Stomach (tissue), 9 donors: ENCODE results near the gene DAPK2. TPM values are rescaled to one million over a fixed set of nuclear protein-coding genes. Genes with fewer than 3 reads are reported as not detected.

ENCODE experiments used
- DNase-seq, 2 donors: peaks; one replicate each; pipeline versions ENCODE4 v3.0.0 to v3.0.0-alpha.2; 2013 to 2019
- H3K27ac ChIP-seq, 5 donors: fragments of 200-600 bp in 4 of 5; sonication (generic) in 4 of 5; one replicate each; pipeline ENCODE4 v1.5.1; 2013 to 2019; ENCODE audit warnings: mild to moderate bottlenecking in 1 of 5, moderate library complexity in 1 of 5
- H3K27me3 ChIP-seq, 3 donors: fragments of 200-600 bp; sonication (generic); one replicate each; pipeline ENCODE4 v1.5.1; 2017 to 2019; ENCODE audit warnings: mixed run types in 1 of 3
- H3K36me3 ChIP-seq, 4 donors: fragments of 200-600 bp; sonication (generic); 1 replicate in 3 of 4; 2 replicates in 1 of 4; pipeline ENCODE4 v1.5.1; 2016 to 2019
- H3K4me1 ChIP-seq, 4 donors: fragments of 200-600 bp; sonication (generic); one replicate each; pipeline ENCODE4 v1.5.1; 2016 to 2019
- H3K4me3 ChIP-seq, 4 donors: fragments of 200-600 bp; sonication (generic) in 3 of 4; one replicate each; pipeline ENCODE4 v1.5.1; 2016 to 2019; ENCODE audit warnings: mild to moderate bottlenecking in 1 of 4
- H3K9me3 ChIP-seq, 4 donors: fragments of 200-600 bp; sonication (generic); one replicate each; pipeline ENCODE4 v1.5.1; 2016 to 2019
- EP300 ChIP-seq: sonication (generic); formaldehyde crosslinking; IDR thresholded peaks from one replicate; pipeline ENCODE4 v1.6.1; 2017; ENCODE audit warnings: antibody characterized with exemption
- POLR2A ChIP-seq, 4 donors: fragments of 450-650 bp; IDR thresholded peaks; one replicate each; pipeline ENCODE4 v1.6.1; 2016; ENCODE audit warnings: antibody characterized with exemption in 4 of 4, control low read depth in 2 of 4, mild to moderate bottlenecking in 1 of 4, moderate library complexity in 1 of 4
- POLR2AphosphoS5 ChIP-seq, 3 donors: sonication (generic); formaldehyde crosslinking; IDR thresholded peaks; one replicate each; pipeline ENCODE4 v1.6.1; 2016; ENCODE audit warnings: antibody characterized with exemption in 3 of 3
- WGBS, 5 donors: extraction: QIAGEN DNeasy Blood & Tissue Kit in 3 of 5; methylation state at CpG; one replicate each; pipeline versions ENCODE4 v1.1.5 to v1.1.7; 2013 to 2018; 5-methylcytosine and 5-hydroxymethylcytosine counted together
- intact Hi-C: fragments of 100-400 bp; cut with DNase I; formaldehyde crosslinking; loops from one replicate; pipeline ENCODE4 v1.15.1; 2023; ENCODE audit warnings: low total_unique reads
- polyA plus RNA-seq, 3 donors: library from polyadenylated mRNA; stranded (reverse); fragments of 200-250 nt; gene quantifications; one replicate each; pipeline ENCODE4 v1.2.3, GENCODE V29; 2013
- small RNA-seq, 4 donors: library from RNA; depleted of rRNA; stranded (forward); fragments of <200 nt; gene quantifications; one replicate each; pipeline ENCODE3, GENCODE V24; 2016
- total RNA-seq, 5 donors: library from RNA; depleted of rRNA; stranded (reverse); fragments of >200 nt; gene quantifications; one replicate each; pipeline versions ENCODE4 v1.1.0 to v1.2.3, GENCODE V29; 2014 to 2016
- TF ChIP-seq, protein P1 (sequence below), 7 experiments: fragments of 450-650 bp in 4 of 7; fragments of 200-600 bp in 3 of 7; sonication (generic) in 3 of 7; IDR thresholded peaks; one replicate each; pipeline ENCODE4 v1.5.1; 2016 to 2019; ENCODE audit warnings: antibody characterized with exemption in 7 of 7, control low read depth in 2 of 7, mild to moderate bottlenecking in 1 of 7
- donor health status: healthy with polysubstance abuse.
- donor health status: Bipolar disorder and iron deficiency.
- donor health status: healthy.

Gene DAPK2
- total and polyA plus RNA-seq, 8 donors, result 5.2 to 178 (median 16.6) TPM

DNA sequence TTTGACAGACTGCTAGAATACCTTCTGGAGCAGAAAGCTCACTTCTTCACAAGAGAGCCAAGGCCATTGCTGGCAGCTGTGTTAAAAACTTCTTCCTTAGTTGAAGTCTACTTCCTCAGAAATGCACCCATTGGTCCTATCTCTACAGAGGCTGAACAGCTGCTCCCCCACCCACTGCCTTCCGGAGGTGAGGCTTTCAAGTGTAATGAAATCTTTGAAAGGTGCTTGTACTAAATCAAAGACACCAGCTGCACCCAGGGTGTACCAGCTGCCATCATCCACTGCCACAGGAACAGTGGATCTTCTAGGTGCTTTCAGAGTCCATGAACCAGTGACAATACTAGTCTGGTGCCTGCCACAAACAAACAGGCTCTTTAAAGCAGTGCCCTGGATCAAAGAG is 186.1 kb downstream of the DAPK2 start:
- intact Hi-C loops, result no loop called here
- H3K27me3 ChIP-seq, result no peaks in the 10 kb centered on the region
- no peaks in the 10 kb centered on the region for H3K36me3 ChIP-seq
- H3K4me1 ChIP-seq, result peaks cover 0 to 4% (median 0%) of the 10 kb centered on the region in 4 donors
- 60 to 91% (median 79%) methylated on average over 1 of the region's 1 CpG for WGBS, 5 donors
- H3K27ac ChIP-seq, result no peak overlapping the region
- H3K9me3 ChIP-seq, result no peaks in the 10 kb centered on the region
- no peak overlapping the region for H3K4me3 ChIP-seq
- peak in 1 of 2 donors; percentile 63 for DNase-seq
- TF ChIP-seq EP300 (no peak), POLR2A (IDR thresholded peaks at IDR 0.05) (no peak), POLR2AphosphoS5 (IDR thresholded peaks at IDR 0.05) (no peak)
- TF ChIP-seq, protein P1, sequence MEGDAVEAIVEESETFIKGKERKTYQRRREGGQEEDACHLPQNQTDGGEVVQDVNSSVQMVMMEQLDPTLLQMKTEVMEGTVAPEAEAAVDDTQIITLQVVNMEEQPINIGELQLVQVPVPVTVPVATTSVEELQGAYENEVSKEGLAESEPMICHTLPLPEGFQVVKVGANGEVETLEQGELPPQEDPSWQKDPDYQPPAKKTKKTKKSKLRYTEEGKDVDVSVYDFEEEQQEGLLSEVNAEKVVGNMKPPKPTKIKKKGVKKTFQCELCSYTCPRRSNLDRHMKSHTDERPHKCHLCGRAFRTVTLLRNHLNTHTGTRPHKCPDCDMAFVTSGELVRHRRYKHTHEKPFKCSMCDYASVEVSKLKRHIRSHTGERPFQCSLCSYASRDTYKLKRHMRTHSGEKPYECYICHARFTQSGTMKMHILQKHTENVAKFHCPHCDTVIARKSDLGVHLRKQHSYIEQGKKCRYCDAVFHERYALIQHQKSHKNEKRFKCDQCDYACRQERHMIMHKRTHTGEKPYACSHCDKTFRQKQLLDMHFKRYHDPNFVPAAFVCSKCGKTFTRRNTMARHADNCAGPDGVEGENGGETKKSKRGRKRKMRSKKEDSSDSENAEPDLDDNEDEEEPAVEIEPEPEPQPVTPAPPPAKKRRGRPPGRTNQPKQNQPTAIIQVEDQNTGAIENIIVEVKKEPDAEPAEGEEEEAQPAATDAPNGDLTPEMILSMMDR (IDR thresholded peaks at IDR 0.05), result no peak

DNA sequence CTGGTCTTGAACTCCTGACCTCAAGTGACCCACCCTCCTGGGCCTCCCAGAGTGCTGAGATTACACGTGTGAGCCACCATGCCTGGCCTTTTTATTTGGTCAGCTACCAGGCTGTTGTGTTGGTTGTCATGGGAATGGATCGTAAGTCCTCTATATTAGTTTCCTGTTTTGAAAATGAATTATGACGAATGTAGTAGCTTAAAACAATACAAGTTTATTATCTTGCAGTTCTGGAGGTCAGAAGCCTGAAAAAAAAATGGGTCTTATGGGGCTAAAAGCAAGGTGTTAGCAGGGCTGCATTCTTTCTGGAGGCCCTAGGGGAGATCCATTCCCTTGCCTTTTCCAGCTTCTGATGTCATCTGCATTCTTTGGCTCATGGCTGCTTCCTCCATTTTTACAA is 187.4 kb downstream of the DAPK2 start:
- intact Hi-C loops, result no loop called here
- Histone ChIP-seq H3K27ac (no peak overlapping the region), H3K4me3 (no peak overlapping the region), H3K4me1 (peaks cover 0 to 4% (median 0%) of the 10 kb centered on the region in 4 donors), H3K27me3 (no peaks in the 10 kb centered on the region), H3K9me3 (no peaks in the 10 kb centered on the region), H3K36me3 (no peaks in the 10 kb centered on the region)
- TF ChIP-seq EP300, result no peak
- TF ChIP-seq POLR2A (IDR thresholded peaks at IDR 0.05), result no peak
- TF ChIP-seq, protein P1 (IDR thresholded peaks at IDR 0.05), result no peak
- no peak for TF ChIP-seq POLR2AphosphoS5 (IDR thresholded peaks at IDR 0.05)
- 41 to 60% (median 48%) methylated on average over 3 of the region's 3 CpGs for WGBS, 5 donors
- peak in 1 of 2 donors; percentile 49 for DNase-seq

DNA sequence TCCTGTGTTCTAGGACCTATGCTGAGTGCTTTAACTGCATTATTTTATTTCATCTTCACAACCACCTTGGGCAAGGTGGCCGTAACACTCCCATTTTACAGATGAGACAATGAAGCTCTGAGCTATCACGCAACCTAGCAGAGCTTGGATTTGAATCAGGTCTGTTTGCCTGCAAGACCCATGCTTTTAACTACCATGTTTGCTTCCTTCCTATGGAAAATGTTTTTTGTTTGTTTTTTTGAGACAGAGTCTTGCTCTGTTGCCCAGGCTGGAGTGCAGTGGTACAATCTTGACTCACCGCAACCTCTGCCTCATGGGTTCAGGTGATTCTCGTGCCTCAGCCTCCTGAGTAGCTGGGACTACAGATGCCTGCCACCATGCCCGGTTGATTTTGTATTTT is 187.8 kb downstream of the DAPK2 start:
- no peaks in the 10 kb centered on the region for H3K36me3 ChIP-seq
- TF ChIP-seq POLR2AphosphoS5 (IDR thresholded peaks at IDR 0.05), result no peak
- no peak for TF ChIP-seq EP300
- TF ChIP-seq, protein P1 (IDR thresholded peaks at IDR 0.05), result no peak
- TF ChIP-seq POLR2A (IDR thresholded peaks at IDR 0.05), result no peak
- no peak overlapping the region for H3K4me3 ChIP-seq
- intact Hi-C loops, result no loop called here
- WGBS, 5 donors, result 90 to 95% (median 93%) methylated on average over 5 of the region's 5 CpGs
- no peaks in the 10 kb centered on the region for H3K27me3 ChIP-seq
- H3K27ac ChIP-seq, result no peak overlapping the region
- H3K4me1 ChIP-seq, result peaks cover 0 to 4% (median 0%) of the 10 kb centered on the region in 4 donors
- no peak for DNase-seq
- H3K9me3 ChIP-seq, result no peaks in the 10 kb centered on the region

DNA sequence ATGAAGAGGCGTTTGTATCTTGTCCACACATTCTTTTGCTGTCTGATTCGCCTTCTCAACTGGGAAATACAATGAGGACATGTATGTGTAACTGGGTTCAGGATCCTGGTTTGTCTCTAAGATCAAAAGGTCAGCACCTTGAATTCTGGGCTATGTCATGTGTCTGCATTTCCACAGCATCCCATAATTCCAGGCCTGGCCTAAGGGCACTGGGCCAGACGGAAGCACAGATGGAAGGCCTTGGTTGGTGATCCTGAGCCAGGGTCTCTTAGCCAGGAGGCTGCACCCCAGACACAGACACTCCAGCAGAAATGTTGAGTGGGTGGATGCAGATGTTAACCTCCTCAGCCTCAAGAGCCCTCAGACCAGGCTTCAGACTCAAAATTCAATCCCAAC is 188.8 kb downstream of the DAPK2 start:
- intact Hi-C loops, result no loop called here
- WGBS, 5 donors, result 73 to 90% (median 84%) methylated on average over 2 to 3 of the region's 3 CpGs
- no peak overlapping the region for H3K4me3 ChIP-seq
- H3K36me3 ChIP-seq, result no peaks in the 10 kb centered on the region
- peak in 1 of 2 donors; percentile 33 for DNase-seq
- no peaks in the 10 kb centered on the region for H3K27me3 ChIP-seq
- peaks cover 0 to 4% (median 0%) of the 10 kb centered on the region in 4 donors for H3K4me1 ChIP-seq
- no peak overlapping the region for H3K27ac ChIP-seq
- no peaks in the 10 kb centered on the region for H3K9me3 ChIP-seq
- TF ChIP-seq POLR2A (IDR thresholded peaks at IDR 0.05), result no peak
- no peak for TF ChIP-seq EP300

Small RNAs within 50 kb of the gene (small RNA-seq; reads per million reads assigned to genes)
- gene AC015914.2 (0 reads per million in 4 donors), gene MIR422A (0 reads per million in 4 donors)

Other genes with a start within 250 kb of the DAPK2 start
- 100 to 1,000 TPM in 4 of 5 donors, 10 to 100 TPM in 1; 36.5 to 649 (median 168) TPM for gene HERC1, start 212.5 kb downstream of the DAPK2 start, total RNA-seq
- 10 to 100 TPM; 14.3 to 20.0 (median 18.3) TPM for gene HERC1, start 212.5 kb downstream of the DAPK2 start, polyA plus RNA-seq
- 100 to 1,000 TPM in 3 of 5 donors, 10 to 100 TPM in 2; 27.2 to 425 (median 107) TPM for gene CIAO2A, start 47.4 kb upstream of the DAPK2 start, total RNA-seq
- gene CIAO2A, start 47.4 kb upstream of the DAPK2 start, polyA plus RNA-seq, result 100 to 1,000 TPM in 2 of 3 donors, 10 to 100 TPM in 1; 58.8 to 158 (median 155) TPM
- gene SNX1, start 49.5 kb upstream of the DAPK2 start, total RNA-seq, result 100 to 1,000 TPM in 1 of 5 donors, 10 to 100 TPM in 4; 61.2 to 119 (median 64.8) TPM
- gene SNX1, start 49.5 kb upstream of the DAPK2 start, polyA plus RNA-seq, result 10 to 100 TPM; 38.8 to 62.3 (median 57.5) TPM
- gene SNX22, start 105.2 kb upstream of the DAPK2 start, total RNA-seq, result 10 to 100 TPM in 1 of 5 donors, 1 to 10 TPM in 1, under 1 TPM in 1, not detected in 2; 0.92 to 41.1 (median 5.9) TPM
- gene SNX22, start 105.2 kb upstream of the DAPK2 start, polyA plus RNA-seq, result 1 to 10 TPM; 2.6 to 4.5 (median 3.1) TPM
- gene PPIB, start 116.5 kb upstream of the DAPK2 start, total RNA-seq, result 100 to 1,000 TPM; 116 to 468 (median 176) TPM
- 100 to 1,000 TPM; 227 to 582 (median 370) TPM for gene PPIB, start 116.5 kb upstream of the DAPK2 start, polyA plus RNA-seq